Naive B cell (primary cell): Measurements from ENCODE around the gene PRDM1. TPM values are rescaled to one million over a fixed set of nuclear protein-coding genes. Genes with fewer than 3 reads are reported as not detected.
A peak's percentile ranks its signal among the peaks of the same experiment; 100 is the strongest.

ENCODE experiments used
- ATAC-seq, 2 donors: fragments of 150-1000 bp; cut with Tn5 transposase; 2 replicates each; pipeline ENCODE4 v1.10.0; 2021; ENCODE audit warnings: low read depth in 2 of 2, mild to moderate bottlenecking in 2 of 2, moderate library complexity in 2 of 2
- DNase-seq: peaks from one replicate; pipeline ENCODE4 v3.0.0; 2022
- H3K27ac Mint-ChIP-seq, 6 donors: one replicate each; pipeline ENCODE4 v1.8.0; 2020 to 2022; ENCODE audit warnings: mild to moderate bottlenecking in 6 of 6, mixed read lengths in 6 of 6, moderate library complexity in 5 of 6, inconsistent platforms in 2 of 6
- H3K27me3 Mint-ChIP-seq, 3 donors: one replicate each; pipeline ENCODE4 v1.8.0; 2021 to 2022; ENCODE audit warnings: mixed read lengths in 3 of 3, mild to moderate bottlenecking in 1 of 3
- H3K36me3 Mint-ChIP-seq, 2 donors: one replicate each; pipeline ENCODE4 v1.8.0; 2020 to 2022; ENCODE audit warnings: mixed read lengths in 2 of 2, inconsistent platforms in 1 of 2, mild to moderate bottlenecking in 1 of 2
- H3K4me1 Mint-ChIP-seq, 3 donors: one replicate each; pipeline ENCODE4 v1.8.0; 2020 to 2022; ENCODE audit warnings: mixed read lengths in 3 of 3, inconsistent platforms in 1 of 3, mild to moderate bottlenecking in 1 of 3, moderate library complexity in 1 of 3
- H3K4me3 Mint-ChIP-seq, 8 donors: one replicate each; pipeline ENCODE4 v1.8.0; 2020 to 2022; ENCODE audit warnings: mild to moderate bottlenecking in 8 of 8, mixed read lengths in 8 of 8, moderate library complexity in 8 of 8, inconsistent platforms in 2 of 8
- H3K9me3 Mint-ChIP-seq, 7 donors: one replicate each; pipeline ENCODE4 v1.8.0; 2020 to 2022; ENCODE audit warnings: mixed read lengths in 7 of 7, mild to moderate bottlenecking in 5 of 7, inconsistent platforms in 2 of 7, moderate library complexity in 1 of 7
- polyA plus RNA-seq, 6 donors: library from polyadenylated mRNA; unstranded; fragments of 300-500 nt; fragmentation: Illumina TruSeq; gene quantifications; one replicate each; pipeline ENCODE4 v1.2.3, GENCODE V29; 2021; ENCODE audit warnings: low read depth in 6 of 6

The PRDM1 gene
- polyA plus RNA-seq, 6 donors from 2014 or later = 0.62 to 4.2 (median 2.9) TPM; not detected in 1

- ATAC-seq (no peak), DNase-seq (no peak)
- H3K4me3 Mint-ChIP-seq = peak overlapping the region in 2 of 8 donors; percentile 9 to 65
- no peaks in the 10 kb centered on the region for H3K9me3 Mint-ChIP-seq
- no peak overlapping the region for H3K27ac Mint-ChIP-seq
- peaks cover 10 to 15% (median 10%) of the 10 kb centered on the region in 3 donors for H3K4me1 Mint-ChIP-seq
- peaks cover 0 to 10% (median 5%) of the 10 kb centered on the region in 3 donors for H3K27me3 Mint-ChIP-seq
- peaks cover 0 to 7% of the 10 kb centered on the region in 2 donors for H3K36me3 Mint-ChIP-seq
Observed at GRCh38 chr6:106104476-106104875, 18.3 kb downstream of the PRDM1 start.

GRCh38 chr6:106104941-106105340, 18.8 kb downstream of the PRDM1 start:
- H3K27ac Mint-ChIP-seq = no peak overlapping the region
- H3K9me3 Mint-ChIP-seq = no peaks in the 10 kb centered on the region
- DNase-seq (no peak), ATAC-seq (no peak)
- H3K27me3 Mint-ChIP-seq = peaks cover 0 to 10% (median 5%) of the 10 kb centered on the region in 3 donors
- peaks cover 10 to 15% (median 10%) of the 10 kb centered on the region in 3 donors for H3K4me1 Mint-ChIP-seq
- peaks cover 0 to 7% of the 10 kb centered on the region in 2 donors for H3K36me3 Mint-ChIP-seq
- peak overlapping the region in 1 of 8 donors; percentile 16 for H3K4me3 Mint-ChIP-seq

GRCh38 chr6:106105493-106105892, 19.4 kb downstream of the PRDM1 start:
- Mint-ChIP-seq H3K9me3 (no peaks in the 10 kb centered on the region), H3K4me3 (no peak overlapping the region), H3K27me3 (peaks cover 0 to 10% (median 5%) of the 10 kb centered on the region in 3 donors), H3K4me1 (peaks cover 10 to 15% (median 10%) of the 10 kb centered on the region in 3 donors), H3K36me3 (peaks cover 0 to 7% of the 10 kb centered on the region in 2 donors), H3K27ac (no peak overlapping the region)
- DNase-seq (no peak), ATAC-seq (no peak)

GRCh38 chr6:106106276-106107042, 20.3 kb downstream of the PRDM1 start:
- H3K27me3 Mint-ChIP-seq = peaks cover 0 to 10% (median 5%) of the 10 kb centered on the region in 3 donors
- peaks cover 10 to 15% (median 10%) of the 10 kb centered on the region in 3 donors for H3K4me1 Mint-ChIP-seq
- no peak for ATAC-seq
- H3K9me3 Mint-ChIP-seq = no peaks in the 10 kb centered on the region
- H3K27ac Mint-ChIP-seq = no peak overlapping the region
- H3K36me3 Mint-ChIP-seq = peaks cover 0 to 7% of the 10 kb centered on the region in 2 donors
- DNase-seq = no peak
- H3K4me3 Mint-ChIP-seq = no peak overlapping the region

GRCh38 chr6:106107043-106107613, 21.0 kb downstream of the PRDM1 start:
- Mint-ChIP-seq H3K4me3 (no peak overlapping the region), H3K27me3 (peaks cover 0 to 10% (median 5%) of the 10 kb centered on the region in 3 donors), H3K36me3 (peaks cover 0 to 7% of the 10 kb centered on the region in 2 donors), H3K27ac (no peak overlapping the region), H3K9me3 (peaks cover 0 to 1% (median 0%) of the 10 kb centered on the region in 7 donors), H3K4me1 (peaks cover 10 to 15% (median 10%) of the 10 kb centered on the region in 3 donors)
- DNase-seq (no peak), ATAC-seq (no peak)

GRCh38 chr6:106108129-106108528, 22.0 kb downstream of the PRDM1 start:
- no peak for ATAC-seq
- no peak overlapping the region for H3K4me3 Mint-ChIP-seq
- H3K27me3 Mint-ChIP-seq = peaks cover 0 to 10% (median 5%) of the 10 kb centered on the region in 3 donors
- H3K36me3 Mint-ChIP-seq = peaks cover 0 to 7% of the 10 kb centered on the region in 2 donors
- no peak overlapping the region for H3K27ac Mint-ChIP-seq
- peaks cover 0 to 1% (median 0%) of the 10 kb centered on the region in 7 donors for H3K9me3 Mint-ChIP-seq
- H3K4me1 Mint-ChIP-seq = peaks cover 11 to 14% (median 12%) of the 10 kb centered on the region in 3 donors
- no peak for DNase-seq

GRCh38 chr6:106109029-106109428, 22.9 kb downstream of the PRDM1 start:
- ATAC-seq (no peak), DNase-seq (no peak)
- peak overlapping the region in 1 of 6 donors; percentile 53 for H3K27ac Mint-ChIP-seq
- H3K4me1 Mint-ChIP-seq = peaks cover 3 to 5% (median 3%) of the 10 kb centered on the region in 3 donors
- H3K36me3 Mint-ChIP-seq = peaks cover 0 to 7% of the 10 kb centered on the region in 2 donors
- peaks cover 0 to 15% (median 8%) of the 10 kb centered on the region in 3 donors for H3K27me3 Mint-ChIP-seq
- H3K4me3 Mint-ChIP-seq = no peak overlapping the region
- peaks cover 0 to 1% (median 0%) of the 10 kb centered on the region in 7 donors for H3K9me3 Mint-ChIP-seq

GRCh38 chr6:106110164-106110826, 24.2 kb downstream of the PRDM1 start:
- H3K27me3 Mint-ChIP-seq = peaks cover 0 to 9% (median 8%) of the 10 kb centered on the region in 3 donors

GRCh38 chr6:106112433-106112832, 26.3 kb downstream of the PRDM1 start:
- H3K27ac Mint-ChIP-seq = peak overlapping the region in 1 of 6 donors; percentile 46
- H3K9me3 Mint-ChIP-seq = peaks cover 0 to 1% (median 0%) of the 10 kb centered on the region in 7 donors
- DNase-seq (no peak), ATAC-seq (no peak)
- H3K4me1 Mint-ChIP-seq = peaks cover 5 to 11% (median 7%) of the 10 kb centered on the region in 3 donors
- no peaks in the 10 kb centered on the region for H3K36me3 Mint-ChIP-seq
- peaks cover 0 to 9% (median 5%) of the 10 kb centered on the region in 3 donors for H3K27me3 Mint-ChIP-seq
- H3K4me3 Mint-ChIP-seq = no peak overlapping the region

More at GRCh38 chr6:106110164-106110826, 24.2 kb downstream of the PRDM1 start:
- peaks cover 0 to 1% (median 0%) of the 10 kb centered on the region in 7 donors for H3K9me3 Mint-ChIP-seq
- ATAC-seq (no peak), DNase-seq (no peak)
- no peak overlapping the region for H3K27ac Mint-ChIP-seq
- H3K4me1 Mint-ChIP-seq = peaks cover 0 to 5% (median 3%) of the 10 kb centered on the region in 3 donors
- peaks cover 0 to 7% of the 10 kb centered on the region in 2 donors for H3K36me3 Mint-ChIP-seq
- peak overlapping the region in 1 of 8 donors; percentile 5 for H3K4me3 Mint-ChIP-seq

- DNase-seq (no peak), ATAC-seq (no peak)
- H3K4me3 Mint-ChIP-seq = no peak overlapping the region
- H3K27ac Mint-ChIP-seq = no peak overlapping the region
- H3K9me3 Mint-ChIP-seq = peaks cover 0 to 1% (median 0%) of the 10 kb centered on the region in 7 donors
- H3K36me3 Mint-ChIP-seq = no peaks in the 10 kb centered on the region
- peaks cover 10 to 12% (median 11%) of the 10 kb centered on the region in 3 donors for H3K4me1 Mint-ChIP-seq
- H3K27me3 Mint-ChIP-seq = peaks cover 0 to 9% (median 5%) of the 10 kb centered on the region in 3 donors
Observed at GRCh38 chr6:106113256-106113959, 27.3 kb downstream of the PRDM1 start.

GRCh38 chr6:106114492-106114891, 28.4 kb downstream of the PRDM1 start:
- Mint-ChIP-seq H3K36me3 (no peaks in the 10 kb centered on the region), H3K27ac (no peak overlapping the region), H3K9me3 (peaks cover 0 to 1% (median 0%) of the 10 kb centered on the region in 7 donors), H3K27me3 (peaks cover 0 to 9% (median 5%) of the 10 kb centered on the region in 3 donors), H3K4me1 (peaks cover 10 to 12% (median 11%) of the 10 kb centered on the region in 3 donors), H3K4me3 (no peak overlapping the region)
- ATAC-seq (peak in 1 of 2 donors; percentile 18), DNase-seq (no peak)

GRCh38 chr6:106115286-106115685, 29.1 kb downstream of the PRDM1 start:
- DNase-seq = no peak
- ATAC-seq = no peak
- Mint-ChIP-seq H3K27me3 (peaks cover 0 to 9% (median 5%) of the 10 kb centered on the region in 3 donors), H3K4me3 (no peak overlapping the region), H3K4me1 (peaks cover 10 to 12% (median 11%) of the 10 kb centered on the region in 3 donors), H3K27ac (peak overlapping the region in 1 of 6 donors; percentile 56), H3K36me3 (no peaks in the 10 kb centered on the region), H3K9me3 (peaks cover 0 to 1% (median 0%) of the 10 kb centered on the region in 7 donors)
